ENCODE measurements around the gene TNC.

The TNC gene

DNA sequence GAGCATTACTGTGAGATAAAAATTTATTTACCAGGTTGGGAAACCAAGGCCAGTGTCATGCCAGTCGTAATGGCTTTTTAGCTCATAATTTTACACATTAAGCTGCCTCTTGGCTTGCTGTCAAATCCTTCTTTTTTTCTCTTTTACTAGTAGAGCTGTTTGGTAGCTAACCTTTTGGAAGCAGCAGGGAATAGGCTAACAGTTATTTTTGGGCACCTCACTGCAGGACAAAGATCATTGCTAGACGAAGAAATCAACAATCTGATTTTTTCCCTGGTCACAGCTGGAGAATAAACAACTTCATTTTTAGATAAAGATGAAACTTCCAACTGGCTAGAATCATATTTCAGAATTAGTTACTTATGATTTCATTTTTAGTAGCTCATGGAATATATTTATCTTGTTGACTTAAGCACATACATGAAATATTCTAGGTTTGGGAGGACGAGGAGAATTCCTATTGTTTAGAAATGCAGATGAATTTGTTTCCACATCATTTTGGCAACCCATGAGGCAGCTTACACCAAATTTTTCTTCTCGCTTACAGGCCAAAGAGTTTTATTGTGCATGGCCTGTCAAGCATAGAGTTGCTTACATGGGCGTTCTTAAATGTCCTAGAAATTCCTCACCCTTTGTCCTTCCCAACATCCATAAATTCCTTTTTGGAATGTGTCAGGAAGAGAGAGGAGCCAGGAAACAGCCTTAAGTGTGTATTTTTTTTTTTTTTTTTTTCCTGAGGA, 19.6 kb downstream of the TNC start:
- DNase-seq = no peak

DNA sequence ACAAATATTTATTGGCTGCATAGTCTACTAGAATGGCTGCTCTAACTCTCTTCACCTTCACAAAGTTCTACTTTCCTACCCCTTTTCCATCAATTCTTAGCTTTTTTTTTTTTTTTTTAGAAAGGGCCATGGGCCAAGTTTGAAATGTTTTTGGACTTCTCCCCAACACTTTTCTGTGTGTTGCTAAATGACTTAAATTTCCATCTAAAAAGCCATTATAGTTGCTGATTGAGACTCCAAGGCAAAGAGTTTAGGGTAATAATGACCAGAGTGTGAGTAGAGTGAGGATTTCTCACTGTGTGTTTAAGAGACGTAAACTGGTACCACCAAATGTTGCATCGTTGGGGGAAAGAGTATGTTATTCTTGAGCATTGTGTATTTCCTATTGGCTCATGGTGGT, 24.4 kb downstream of the TNC start:
- no peak for DNase-seq

DNA sequence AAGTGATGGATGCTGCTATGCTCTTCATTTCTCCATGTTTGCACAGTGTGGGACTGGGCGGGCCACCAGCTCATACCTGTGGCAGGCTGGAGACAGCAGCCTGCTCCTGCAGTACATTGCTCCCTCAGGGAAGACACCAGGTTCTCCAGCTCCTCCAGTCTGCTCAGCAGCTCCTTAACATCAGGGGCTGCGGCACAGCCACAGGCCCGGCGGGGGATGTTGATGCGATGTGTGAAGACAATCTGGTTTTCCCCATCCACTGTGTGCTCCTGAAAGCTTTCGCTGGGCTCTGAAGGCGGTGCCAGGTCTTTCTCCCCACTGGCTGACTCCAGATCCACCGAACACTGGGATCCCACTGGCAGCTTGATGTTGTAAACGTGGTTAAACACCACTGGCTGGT, 27.5 kb downstream of the TNC start:
- no peak for DNase-seq

DNA sequence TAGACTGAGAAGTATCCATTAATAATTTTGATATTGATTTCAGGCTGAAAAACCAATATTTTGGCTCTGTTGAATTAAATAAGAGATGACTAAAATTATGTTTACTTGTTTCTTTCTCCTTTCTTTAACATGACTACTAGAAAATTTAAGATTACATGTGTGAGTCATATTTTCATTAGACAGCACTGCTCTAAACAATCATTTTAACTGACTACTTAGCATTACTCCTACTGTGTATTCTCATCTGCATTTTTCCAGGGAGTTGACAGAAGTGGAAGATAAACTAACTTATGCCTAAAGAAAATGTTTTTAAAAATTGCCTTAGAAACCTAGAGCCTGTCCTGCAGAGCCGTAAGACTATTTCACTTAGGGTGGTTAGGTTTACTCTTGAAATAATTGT, 29.1 kb downstream of the TNC start:
- no peak for DNase-seq

DNA sequence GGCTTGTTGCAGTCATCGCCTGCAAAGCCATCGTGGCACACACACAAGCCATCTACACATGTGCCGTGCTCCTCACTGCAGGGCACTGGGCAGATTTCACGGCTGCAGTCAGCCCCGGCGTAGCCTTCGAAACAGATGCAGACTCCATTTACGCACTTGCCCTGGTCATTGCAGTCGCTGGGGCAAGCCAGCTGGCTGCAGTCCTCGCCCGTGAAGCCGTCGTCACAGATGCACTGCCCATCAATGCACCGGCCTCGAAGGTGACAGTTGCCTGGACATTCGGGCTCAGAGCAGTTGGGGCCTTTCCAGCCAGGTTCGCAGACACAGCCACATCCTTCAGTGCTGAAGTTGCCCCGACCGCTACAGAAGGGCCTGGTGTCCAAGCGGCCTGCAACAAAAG, 31.1 kb downstream of the TNC start:
- DNase-seq = no peak

DNA sequence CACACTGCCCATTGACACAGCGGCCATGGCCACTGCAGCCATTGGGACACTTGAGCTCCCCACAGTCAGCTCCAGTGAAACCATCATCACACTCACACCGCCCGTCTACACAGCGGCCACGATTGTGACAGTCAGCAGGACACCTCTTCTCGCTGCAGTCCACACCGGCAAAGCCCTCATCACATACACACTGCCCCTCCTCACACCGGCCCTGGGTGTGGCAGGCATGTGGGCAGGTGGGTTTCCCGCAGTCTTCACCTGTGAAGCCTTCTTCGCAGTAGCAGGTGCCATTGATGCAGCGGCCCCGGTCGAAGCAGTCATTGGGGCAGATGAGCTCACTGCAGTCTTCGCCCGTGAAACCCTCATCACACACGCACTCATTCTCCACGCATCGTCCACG, 31.5 kb downstream of the TNC start:
- no peak for DNase-seq

DNA sequence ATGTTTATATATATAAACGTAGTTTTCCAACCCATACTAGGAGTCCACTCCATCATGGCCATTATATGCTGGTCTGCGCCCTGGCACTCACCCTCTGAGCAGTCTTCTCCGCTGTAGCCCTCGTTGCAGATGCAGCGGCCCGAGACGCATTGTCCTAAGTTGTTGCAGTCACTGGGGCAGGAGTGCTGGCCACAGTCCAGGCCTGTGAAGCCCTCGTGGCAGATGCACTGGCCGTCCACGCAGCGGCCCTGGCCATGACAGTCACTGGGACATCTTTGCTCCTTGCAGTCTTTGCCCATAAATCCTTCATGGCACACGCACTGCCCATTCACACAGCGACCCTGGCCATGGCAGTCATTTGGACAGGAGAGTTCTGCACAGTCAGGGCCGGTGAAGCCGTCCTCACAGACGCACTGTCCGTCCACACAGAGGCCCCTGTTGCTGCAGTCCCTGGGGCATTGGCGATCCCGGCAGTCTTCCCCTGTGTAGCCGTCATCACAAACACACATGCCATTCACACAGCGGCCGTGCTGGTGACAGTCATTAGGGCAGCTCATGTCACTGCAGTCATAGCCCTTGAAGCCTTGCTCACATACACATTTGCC, 32.1 kb downstream of the TNC start:
- no peak for DNase-seq

DNA sequence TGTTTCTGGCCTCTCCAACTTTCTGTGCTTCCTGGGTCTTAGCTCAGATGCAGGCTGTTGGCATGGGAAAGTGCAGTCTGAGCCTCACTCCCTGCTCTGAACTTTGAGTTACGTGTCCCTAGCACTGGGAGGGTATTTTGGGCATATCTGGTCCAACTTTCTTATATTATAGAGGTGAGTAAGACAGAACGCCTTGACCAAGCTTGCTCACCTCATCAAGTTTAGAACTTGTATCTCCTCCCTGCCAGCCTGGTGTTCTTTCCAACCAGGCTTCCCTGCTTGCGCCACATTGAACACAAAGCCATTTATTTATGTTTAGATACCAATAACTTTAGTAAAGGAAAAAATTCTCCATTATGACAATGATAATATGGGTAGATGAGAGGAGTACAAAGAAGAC, 33.2 kb downstream of the TNC start:
- DNase-seq = no peak

DNA sequence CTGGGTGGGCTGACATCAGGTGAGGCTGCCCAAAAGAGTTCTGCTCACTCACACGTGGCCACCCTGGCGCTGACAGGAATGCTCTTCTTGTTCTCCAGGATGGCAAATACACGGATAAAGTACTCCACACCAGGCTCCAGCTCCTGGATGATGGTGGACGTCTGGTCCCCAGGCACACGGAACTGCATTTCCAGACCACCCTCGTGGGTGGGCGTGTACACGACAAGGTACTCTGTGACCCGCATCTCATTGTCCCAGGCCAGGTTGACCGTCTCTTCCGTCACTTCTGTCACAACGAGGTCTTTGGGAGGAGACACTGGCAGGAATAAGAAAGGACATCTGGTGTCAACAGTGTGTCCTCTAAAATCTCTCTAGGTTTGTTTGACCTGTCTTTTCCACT, 33.8 kb downstream of the TNC start:
- no peak for DNase-seq

DNA sequence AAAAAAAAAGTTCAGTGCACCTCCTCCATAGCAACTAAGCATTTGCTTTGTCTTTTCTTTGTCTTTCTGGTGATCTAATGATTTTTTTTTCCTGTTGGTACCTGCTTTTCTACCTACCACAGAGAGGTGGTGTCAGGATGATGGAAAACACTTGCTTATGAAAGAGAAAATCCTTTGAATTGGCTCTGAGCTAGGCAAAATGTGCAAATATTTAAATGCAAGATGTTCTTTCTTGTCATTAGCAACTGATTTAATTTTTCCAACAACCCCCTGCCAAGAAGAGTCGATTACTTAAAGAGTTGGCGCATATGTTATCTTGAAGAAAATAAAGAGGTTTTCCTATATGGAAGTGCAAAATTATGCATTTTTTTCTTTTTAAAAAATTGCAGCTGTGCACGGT, 37.7 kb downstream of the TNC start:
- no peak for DNase-seq

DNA sequence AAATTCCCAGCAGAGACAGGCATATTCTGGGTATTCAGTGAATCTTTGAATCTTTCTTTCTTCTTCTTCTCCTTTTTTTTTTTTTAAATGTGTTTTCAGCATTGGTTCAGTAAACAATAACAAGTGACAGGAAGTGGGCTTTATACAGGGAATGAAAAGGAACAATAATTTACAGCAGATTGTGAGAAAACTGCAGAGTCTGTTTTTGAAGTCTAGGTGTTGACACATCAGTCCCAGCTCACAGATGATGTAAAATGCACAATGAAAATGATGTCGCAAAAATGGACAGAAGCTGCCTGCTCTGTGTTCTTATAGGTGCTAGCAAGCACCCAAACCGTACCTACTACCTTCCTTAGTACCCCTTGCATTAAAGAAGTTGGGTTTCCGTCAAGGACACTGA, 38.8 kb downstream of the TNC start:
- DNase-seq = no peak

DNA sequence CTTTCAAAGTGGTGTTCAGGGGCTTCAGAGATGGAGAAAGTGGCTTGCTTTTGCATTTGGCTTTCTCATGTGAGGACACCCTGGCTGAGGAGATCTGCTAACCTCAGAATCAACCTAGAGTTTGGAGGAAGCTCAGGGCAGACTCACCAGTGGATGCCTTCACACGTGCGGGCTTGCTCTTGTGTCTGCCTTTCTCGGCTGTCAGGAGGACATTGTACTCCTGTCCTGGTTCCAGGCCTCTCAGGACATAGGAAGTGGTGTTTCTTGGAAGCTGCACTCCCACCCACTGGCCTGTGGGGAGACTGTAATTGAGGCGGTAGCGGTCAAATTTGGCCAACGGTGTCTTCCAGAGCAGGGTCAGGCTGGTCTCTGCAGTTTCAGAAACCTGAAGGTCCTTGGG, 44.5 kb downstream of the TNC start:
- no peak for DNase-seq

DNA sequence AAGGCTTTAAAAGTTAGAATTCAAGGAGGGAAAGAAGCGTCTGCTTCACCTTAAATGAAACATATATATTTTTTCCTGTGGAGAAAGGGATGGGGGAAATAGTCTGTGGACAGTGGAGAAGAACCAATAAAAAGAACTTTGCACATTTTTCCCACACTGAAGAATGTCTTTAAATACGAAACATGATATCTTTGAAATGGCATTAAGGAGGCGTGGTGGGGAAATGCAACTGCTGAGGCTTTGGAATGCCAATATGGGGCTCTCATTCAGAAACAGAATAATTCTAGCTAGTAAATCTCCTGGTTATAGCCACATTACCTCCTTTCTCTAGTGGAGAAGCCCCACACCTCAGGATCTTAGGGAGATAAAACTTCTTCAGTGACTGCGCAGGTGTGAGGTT, 46.8 kb downstream of the TNC start:
- DNase-seq = no peak

DNA sequence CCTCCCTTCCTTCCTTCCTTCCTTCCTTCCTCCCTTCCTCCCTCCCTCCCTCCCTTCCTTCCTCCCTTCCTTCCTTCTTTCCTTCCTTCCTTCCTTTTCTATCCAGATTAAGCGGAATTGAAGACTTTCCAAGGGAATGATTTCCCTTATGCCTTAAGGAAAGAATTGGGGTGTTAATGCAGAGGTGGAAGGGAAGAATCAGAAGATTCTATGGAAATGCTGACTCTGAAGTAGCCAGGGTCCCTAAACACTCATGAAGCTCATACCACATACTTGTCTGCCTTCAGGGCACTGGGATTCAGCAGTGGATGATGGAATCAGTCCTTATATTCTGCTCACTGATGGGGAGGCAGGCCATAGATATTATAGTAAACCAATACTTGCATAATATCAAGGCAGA, 48.2 kb downstream of the TNC start:
- DNase-seq = no peak

DNA sequence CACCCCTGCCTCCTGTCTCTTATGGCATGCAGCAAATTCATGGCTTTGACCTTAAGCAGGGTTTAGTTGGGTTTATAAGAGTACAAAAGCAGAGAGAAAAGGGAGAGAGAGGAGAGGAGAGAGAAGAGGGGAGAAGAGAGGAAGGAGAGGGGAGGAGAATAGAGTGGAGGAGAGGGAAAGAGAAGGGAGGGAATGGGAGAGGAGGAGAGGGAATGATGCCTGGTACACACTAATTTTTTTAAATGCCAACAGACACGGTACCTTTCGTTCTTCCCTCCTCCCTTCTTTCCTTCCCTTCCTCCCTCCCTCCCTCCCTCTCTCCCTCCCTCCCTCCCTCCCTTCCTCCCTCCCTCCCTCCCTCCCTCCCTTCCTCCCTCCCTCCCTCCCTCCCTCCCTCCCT, 48.7 kb downstream of the TNC start:
- DNase-seq = no peak

DNA sequence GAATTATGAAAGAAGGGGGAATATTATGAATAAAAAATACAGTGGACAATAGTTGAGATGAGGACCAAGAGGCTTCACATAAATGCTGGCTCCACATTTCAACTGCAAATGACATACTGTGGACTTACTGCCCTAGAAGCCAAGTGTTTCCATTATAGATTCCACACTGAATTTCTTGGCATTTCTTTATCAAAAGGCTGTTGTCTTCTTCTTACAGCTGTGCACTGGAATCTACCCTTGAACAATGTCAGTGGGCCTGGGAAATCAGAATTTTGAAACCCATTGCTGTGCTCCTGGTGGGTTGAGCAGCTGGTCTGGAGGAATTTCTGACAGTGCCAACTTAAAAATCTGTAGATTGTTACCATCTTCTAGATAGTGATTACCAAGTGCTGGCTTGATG, 49.9 kb downstream of the TNC start:
- DNase-seq = no peak

DNA sequence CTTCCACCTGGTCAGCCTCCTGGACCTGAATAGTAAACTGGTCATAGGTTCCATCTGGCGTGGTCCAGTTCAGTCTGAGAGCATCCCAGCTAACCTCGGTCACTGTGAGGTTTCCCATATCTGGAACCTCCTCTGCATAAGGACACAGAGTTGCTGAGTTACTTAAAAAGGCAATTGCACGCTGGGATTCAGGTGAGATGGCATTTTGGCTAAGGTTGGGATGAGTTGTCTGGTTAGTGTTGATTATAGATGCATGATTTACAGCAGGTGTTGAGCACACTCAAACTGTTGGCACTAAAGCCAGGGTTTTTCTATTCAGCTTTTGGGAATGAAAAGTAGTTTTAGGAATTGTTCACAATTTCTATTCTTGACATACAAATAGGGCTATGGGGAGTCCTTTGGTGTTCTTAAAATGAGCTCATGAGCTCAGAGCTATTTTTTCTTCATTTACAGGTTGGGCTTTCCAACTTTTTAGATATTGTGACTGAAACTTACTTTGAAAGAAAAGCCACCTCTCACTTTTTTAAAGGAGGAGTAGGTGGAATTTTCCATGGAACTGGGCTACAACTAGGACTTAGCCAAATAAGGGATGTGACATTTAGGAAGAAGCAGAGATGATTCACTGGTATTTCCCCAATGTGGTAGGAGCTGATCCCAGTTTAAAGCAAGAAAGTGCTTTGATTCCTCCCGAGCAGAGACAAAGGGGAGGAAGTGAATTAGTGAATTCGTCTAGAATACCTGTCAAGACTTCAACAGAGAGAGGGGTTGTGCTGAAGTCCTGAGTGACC, 54.7 kb downstream of the TNC start:
- no peak for DNase-seq

DNA sequence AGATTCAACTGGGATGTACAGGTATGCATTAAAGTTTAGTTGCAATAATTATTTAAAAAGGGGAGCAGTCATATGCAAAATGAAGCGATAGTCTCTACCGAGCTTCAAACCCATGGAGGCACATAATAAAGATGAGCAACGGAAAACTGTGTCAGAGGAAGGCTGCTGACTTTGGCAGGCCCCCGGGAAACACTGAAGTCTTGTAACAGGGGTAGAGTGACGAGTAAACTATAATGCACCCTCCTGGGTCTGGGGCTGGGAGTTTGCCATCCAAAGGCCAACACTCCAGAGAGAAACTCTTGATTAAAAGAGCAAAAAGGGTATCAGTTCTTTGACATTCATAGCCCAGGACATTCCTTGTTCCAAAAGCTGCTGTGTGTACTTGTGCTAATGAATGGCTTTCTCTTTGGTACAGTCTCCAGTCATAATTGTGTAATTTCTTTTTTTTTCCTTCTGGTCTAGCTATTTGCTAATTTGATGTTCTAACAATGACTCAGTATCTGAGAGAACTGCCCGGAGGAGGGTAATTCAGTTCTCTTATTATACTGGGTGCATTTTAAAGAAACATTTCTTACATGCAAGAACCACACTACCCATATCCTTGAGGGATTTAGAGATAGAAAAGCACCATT, 59.2 kb downstream of the TNC start:
- DNase-seq = no peak

DNA sequence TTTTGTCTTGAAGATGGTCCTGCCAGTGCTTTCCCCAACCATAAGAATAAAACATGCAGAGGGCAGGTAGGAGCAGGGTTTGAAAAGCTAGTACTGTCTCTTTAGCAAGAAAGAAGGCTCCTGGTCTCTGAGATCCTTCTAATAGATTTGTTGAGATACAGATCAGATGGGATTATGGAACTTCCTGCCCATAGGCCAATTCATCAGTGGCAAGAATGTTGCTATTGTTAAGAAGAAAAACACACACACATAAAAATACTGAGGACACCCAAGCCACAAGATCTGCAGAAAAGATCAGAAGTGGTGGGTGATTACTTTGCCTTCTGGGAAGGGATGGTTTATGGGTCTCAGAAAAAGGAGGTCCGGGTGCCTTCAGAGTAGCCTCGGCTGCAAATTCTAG, 59.8 kb downstream of the TNC start:
- DNase-seq = no peak

DNA sequence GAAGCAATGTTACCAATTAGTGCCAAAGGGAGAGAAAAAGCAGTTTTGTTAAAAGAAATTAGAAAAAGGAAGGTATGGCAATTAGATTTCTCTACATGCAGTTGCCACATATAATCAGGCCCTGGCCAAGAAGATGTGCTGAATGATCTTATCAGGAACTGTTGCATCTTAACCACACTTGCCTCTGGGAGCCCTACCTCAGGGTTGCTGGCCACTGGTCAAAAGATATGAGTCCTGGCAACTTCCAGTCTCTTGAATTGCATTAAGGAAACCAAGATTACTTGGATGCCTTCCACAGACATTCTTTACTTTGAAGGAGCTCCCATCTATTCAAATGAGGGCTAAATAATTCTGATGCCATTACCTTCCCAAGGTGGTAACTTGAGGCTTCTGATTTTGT, 60.4 kb downstream of the TNC start:
- no peak for DNase-seq

DNA sequence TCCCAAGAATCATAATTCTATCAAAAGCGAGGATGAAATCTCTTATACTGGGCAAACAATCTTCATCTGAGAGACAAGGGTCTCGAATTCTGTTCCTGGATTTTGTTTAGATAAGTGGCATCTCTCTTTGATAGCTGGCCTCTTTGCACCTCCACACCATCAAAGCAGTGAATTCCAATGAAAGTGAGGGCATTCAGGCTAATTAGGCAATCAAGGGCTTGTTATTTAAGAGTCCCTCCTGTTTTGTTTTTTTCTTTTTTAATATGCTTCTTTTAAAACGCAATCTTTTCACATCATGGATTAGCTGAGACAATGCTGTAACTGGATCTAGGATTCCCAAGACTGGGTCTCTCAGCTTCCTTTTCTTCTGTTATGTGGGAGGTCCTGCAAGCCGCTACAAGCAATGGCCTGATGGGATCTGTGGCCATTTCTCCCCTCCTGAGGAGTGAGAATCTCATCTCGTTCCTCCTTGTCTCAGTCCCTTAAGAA, 67.9 kb downstream of the TNC start:
- DNase-seq = no peak

DNA sequence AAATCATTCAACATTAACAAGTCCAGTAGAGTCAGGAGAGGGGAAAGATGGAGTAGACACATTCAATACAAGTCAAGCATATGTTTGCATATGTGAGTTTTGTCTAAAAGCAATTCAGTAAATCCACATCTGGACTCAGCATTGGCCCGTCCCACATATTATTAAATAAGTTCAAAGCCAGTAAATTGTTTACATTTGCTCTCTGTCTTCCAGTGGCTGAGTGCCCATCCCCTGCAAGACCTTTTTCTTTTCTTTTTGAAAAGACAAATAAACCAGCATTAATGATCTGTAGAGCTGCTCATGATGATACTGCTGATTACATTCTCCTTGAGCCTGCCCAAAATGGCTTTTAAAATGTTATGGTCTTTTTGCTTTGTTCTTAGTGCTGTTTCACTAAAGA, 71.1 kb downstream of the TNC start:
- DNase-seq = no peak

DNA sequence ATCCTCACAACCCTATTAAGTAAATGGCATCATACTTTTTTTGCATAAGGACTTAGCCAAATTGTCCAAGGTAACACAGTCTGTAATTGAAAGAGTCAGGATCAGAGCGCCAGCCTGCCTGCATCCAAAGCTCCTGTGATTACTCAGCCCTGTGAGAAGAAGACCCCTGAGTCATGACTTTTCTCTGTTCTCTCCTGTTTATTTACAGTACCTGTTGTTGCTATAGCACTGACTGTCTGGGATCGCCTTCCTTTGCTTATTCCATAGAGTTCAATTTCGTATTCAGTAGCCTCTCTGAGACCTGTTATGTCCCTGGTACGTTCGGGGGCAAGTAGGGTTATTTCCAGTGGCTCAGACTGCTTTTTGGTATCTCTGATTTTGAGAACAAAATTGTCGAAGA, 71.8 kb downstream of the TNC start:
- DNase-seq = no peak

DNA sequence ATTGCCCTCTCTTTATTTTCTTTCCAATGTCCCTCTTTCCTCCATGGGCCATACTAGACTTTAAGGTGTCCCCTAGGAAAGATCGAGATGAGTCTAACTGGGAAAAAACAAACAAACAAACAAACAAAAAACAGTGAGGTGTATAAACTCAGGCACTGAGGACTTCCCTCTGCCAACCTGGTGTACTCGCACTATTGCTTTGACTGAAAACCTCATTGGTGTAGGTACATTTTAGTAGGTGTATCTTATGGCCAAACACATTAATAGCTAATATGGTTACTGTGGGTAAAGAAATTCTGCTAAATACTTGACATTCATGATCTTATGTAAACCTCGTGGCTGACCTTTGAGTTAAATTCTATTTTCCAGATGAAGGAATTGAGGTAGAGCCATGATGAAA, 74.3 kb downstream of the TNC start:
- DNase-seq = no peak

Measured in SIG-M5 (cell line).